Fibroblast of mammary gland (primary cell): ENCODE data around the gene GOLGA8A.

Experiments
- DNase-seq: peaks from one replicate; pipeline ENCODE4 v3.0.0-alpha.2; 2010; ENCODE audit warnings: low read depth
- H3K4me3 ChIP-seq: 2 replicates; pipeline ENCODE4 v1.5.1; 2011; ENCODE audit warnings: low read depth, mild to moderate bottlenecking, low read length, moderate library complexity; ENCODE audit not compliant: control insufficient read depth
- TF ChIP-seq, protein P1 (sequence below): conservative IDR thresholded peaks from 2 replicates; pipeline ENCODE4 v1.5.1; 2011; ENCODE audit warnings: low read depth, low read length, inconsistent platforms; ENCODE audit not compliant: control insufficient read depth, insufficient read depth

Gene GOLGA8A

GRCh38 chr15:34437687-34438086 lies at the start of gene GOLGA8A:
Gene GOLGA8A (minus strand): TSS chr15:34437808. CDS start chr15:34389691, 48,117 bp downstream.
- TF ChIP-seq, protein P1, sequence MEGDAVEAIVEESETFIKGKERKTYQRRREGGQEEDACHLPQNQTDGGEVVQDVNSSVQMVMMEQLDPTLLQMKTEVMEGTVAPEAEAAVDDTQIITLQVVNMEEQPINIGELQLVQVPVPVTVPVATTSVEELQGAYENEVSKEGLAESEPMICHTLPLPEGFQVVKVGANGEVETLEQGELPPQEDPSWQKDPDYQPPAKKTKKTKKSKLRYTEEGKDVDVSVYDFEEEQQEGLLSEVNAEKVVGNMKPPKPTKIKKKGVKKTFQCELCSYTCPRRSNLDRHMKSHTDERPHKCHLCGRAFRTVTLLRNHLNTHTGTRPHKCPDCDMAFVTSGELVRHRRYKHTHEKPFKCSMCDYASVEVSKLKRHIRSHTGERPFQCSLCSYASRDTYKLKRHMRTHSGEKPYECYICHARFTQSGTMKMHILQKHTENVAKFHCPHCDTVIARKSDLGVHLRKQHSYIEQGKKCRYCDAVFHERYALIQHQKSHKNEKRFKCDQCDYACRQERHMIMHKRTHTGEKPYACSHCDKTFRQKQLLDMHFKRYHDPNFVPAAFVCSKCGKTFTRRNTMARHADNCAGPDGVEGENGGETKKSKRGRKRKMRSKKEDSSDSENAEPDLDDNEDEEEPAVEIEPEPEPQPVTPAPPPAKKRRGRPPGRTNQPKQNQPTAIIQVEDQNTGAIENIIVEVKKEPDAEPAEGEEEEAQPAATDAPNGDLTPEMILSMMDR = no peak
- peak within 1 kb of the TSS; percentile 42 for H3K4me3 ChIP-seq
- DNase-seq = peak; percentile 62

DNA sequence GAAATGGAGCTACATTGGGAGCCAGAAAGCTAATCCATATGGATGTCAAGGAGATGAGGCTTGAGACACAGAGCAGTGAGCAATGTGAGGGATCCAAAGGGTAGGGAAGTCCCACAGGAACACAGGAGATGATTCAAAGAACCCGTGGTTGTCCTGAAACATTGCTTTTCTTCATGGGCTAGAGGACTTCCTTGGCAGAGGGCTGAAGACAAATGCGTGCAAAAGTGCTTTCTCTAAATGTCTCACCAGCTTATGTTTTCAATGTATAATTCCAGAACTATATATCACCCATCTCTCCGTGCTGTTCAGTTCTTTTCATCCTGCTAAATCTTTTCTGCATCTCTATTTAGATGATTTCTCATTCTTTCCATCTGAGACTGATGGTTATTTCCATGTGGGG lies 46.0 kb upstream of the GOLGA8A start:
- TF ChIP-seq, protein P1 = no peak
- DNase-seq = no peak
- no peak overlapping the region for H3K4me3 ChIP-seq

- DNase-seq = no peak
- no peak overlapping the region for H3K4me3 ChIP-seq
- TF ChIP-seq, protein P1 = no peak
These were observed 43.8 kb upstream of the GOLGA8A start for GRCh38 chr15:34481370-34481769.

DNA sequence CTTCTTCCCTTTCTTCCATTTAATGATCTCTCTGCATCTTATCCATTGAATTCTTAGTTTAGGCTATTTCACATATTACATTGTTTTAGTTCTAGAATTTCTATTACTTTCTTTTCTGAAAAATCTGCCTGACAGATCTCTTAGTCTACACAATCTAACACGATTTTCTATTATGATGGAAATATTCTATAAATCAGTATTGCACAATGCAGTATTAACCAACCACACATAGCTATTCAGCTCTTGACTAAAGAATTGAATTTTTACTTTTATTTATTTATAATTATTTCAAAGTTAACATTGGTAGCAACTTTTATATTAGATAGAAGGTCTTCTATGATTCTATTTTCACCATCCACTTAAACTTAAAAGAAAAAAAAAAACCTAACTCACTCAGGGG lies 36.2 kb upstream of the GOLGA8A start:
- no peak overlapping the region for H3K4me3 ChIP-seq
- no peak for DNase-seq
- TF ChIP-seq, protein P1 = no peak

GRCh38 chr15:34472947-34473346 lies 35.3 kb upstream of the GOLGA8A start:
- H3K4me3 ChIP-seq = no peak overlapping the region
- TF ChIP-seq, protein P1 = no peak
- DNase-seq = no peak

GRCh38 chr15:34470892-34471291 lies 33.3 kb upstream of the GOLGA8A start:
- TF ChIP-seq, protein P1 = no peak
- H3K4me3 ChIP-seq = no peak overlapping the region

DNA sequence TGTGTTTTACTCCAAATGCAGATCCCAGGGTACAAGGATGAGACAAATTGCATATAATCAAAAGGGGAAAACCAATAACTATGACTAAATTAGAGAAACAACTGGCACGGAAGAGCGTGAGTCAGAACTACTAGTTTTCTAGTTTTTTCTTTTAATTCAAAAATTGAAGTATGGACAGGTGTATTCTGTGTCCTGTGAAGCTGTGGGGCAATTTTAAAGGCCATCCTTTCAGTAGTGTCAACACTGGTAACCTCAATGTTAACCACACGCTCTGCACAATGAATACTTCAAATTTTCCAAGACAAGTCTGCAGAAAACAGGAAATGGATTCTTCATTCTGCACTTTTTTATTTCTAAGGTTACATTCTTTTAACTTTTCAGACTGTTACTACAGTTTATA lies 32.5 kb upstream of the GOLGA8A start:
- DNase-seq = no peak
- TF ChIP-seq, protein P1 = no peak
- no peak overlapping the region for H3K4me3 ChIP-seq

More at GRCh38 chr15:34470892-34471291, 33.3 kb upstream of the GOLGA8A start:
- no peak for DNase-seq
